Natural killer cell treated with Interleukin-12 subunit alpha and Interleukin-12 subunit beta and Interleukin-15 and Interleukin-18, amount 100 ng/mL, for 72 hours (primary cell): ENCODE results near the gene PLA2G4A. TPM values are rescaled to one million over a fixed set of nuclear protein-coding genes. Genes with fewer than 3 reads are reported as not detected.

Source experiments
- ATAC-seq, 2 donors: fragments of 150-1000 bp; cut with Tn5 transposase in 1 of 2; sonication (Bioruptor Pico), chemical (Tn5 transposase) in 1 of 2; 2 replicates each; pipeline ENCODE4 v1.10.0; 2021
- DNase-seq: peaks from one replicate; pipeline ENCODE4 v3.0.0; 2022; ENCODE audit warnings: low spot score
- H3K27ac Mint-ChIP-seq, 2 donors: 1 replicate in 1 of 2; 2 replicates in 1 of 2; pipeline ENCODE4 v1.8.0; 2022; ENCODE audit warnings: mixed read lengths in 2 of 2, mild to moderate bottlenecking in 1 of 2, moderate library complexity in 1 of 2
- H3K27me3 Mint-ChIP-seq, 2 donors: 1 replicate in 1 of 2; 2 replicates in 1 of 2; pipeline ENCODE4 v1.8.0; 2022; ENCODE audit warnings: mixed read lengths in 2 of 2
- H3K36me3 Mint-ChIP-seq: one replicate; pipeline ENCODE4 v1.8.0; 2022; ENCODE audit warnings: mixed read lengths
- H3K4me1 Mint-ChIP-seq, 2 donors: 1 replicate in 1 of 2; 2 replicates in 1 of 2; pipeline ENCODE4 v1.8.0; 2022; ENCODE audit warnings: low read depth in 2 of 2, mixed read lengths in 2 of 2, mild to moderate bottlenecking in 1 of 2
- H3K4me3 Mint-ChIP-seq: one replicate; pipeline ENCODE4 v1.8.0; 2022; ENCODE audit warnings: mixed read lengths
- H3K9me3 Mint-ChIP-seq: 2 replicates; pipeline ENCODE4 v1.8.0; 2022; ENCODE audit warnings: mixed read lengths
- total RNA-seq, 2 donors: library from RNA; stranded (reverse); gene quantifications; one replicate each; pipeline ENCODE4 v1.2.3, GENCODE V29; 2022

Gene PLA2G4A
- total RNA-seq, 2 donors from 2014 or later: 0.45 to 1.2 TPM

GRCh38 chr1:186871784-186872183 lies 43.0 kb downstream of the PLA2G4A start:
- no peaks in the 10 kb centered on the region for H3K36me3 Mint-ChIP-seq
- peaks cover 6% of the 10 kb centered on the region for H3K9me3 Mint-ChIP-seq
- ATAC-seq: no peak
- no peaks in the 10 kb centered on the region for H3K27me3 Mint-ChIP-seq
- no peak for DNase-seq
- no peak overlapping the region for H3K4me3 Mint-ChIP-seq
- no peaks in the 10 kb centered on the region for H3K4me1 Mint-ChIP-seq
- no peak overlapping the region for H3K27ac Mint-ChIP-seq

DNA sequence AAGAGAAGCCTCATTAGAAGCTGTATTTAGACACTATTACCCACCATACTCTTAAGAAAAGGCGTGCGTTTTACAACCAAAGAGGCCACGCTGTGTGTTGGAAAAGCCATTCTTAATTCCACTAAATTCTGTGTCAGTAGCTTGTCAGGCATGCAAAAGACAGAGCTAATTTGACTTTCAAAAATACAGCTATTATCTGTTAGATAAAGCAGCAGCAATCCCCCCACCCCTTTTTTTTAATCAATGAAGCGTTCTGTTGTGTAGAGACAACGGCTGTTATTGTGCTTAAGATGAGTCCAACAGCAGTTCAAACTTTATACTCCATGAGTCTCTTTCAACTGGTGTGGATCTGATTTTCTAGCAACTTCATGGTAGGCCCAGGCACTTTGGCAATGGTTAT lies 43.5 kb downstream of the PLA2G4A start:
- no peak overlapping the region for H3K4me3 Mint-ChIP-seq
- DNase-seq (no peak), ATAC-seq (no peak)
- peaks cover 6% of the 10 kb centered on the region for H3K9me3 Mint-ChIP-seq
- H3K36me3 Mint-ChIP-seq: no peaks in the 10 kb centered on the region
- H3K27ac Mint-ChIP-seq: no peak overlapping the region
- no peaks in the 10 kb centered on the region for H3K4me1 Mint-ChIP-seq
- H3K27me3 Mint-ChIP-seq: no peaks in the 10 kb centered on the region

- H3K27me3 Mint-ChIP-seq: no peaks in the 10 kb centered on the region
- H3K36me3 Mint-ChIP-seq: no peaks in the 10 kb centered on the region
- DNase-seq: no peak
- no peak overlapping the region for H3K27ac Mint-ChIP-seq
- H3K4me3 Mint-ChIP-seq: no peak overlapping the region
- H3K4me1 Mint-ChIP-seq: no peaks in the 10 kb centered on the region
- peaks cover 6% of the 10 kb centered on the region for H3K9me3 Mint-ChIP-seq
- no peak for ATAC-seq
These were observed 44.9 kb downstream of the PLA2G4A start for GRCh38 chr1:186873687-186874086.

- Mint-ChIP-seq H3K4me1 (no peaks in the 10 kb centered on the region), H3K9me3 (peaks cover 3% of the 10 kb centered on the region), H3K27me3 (no peaks in the 10 kb centered on the region), H3K36me3 (no peaks in the 10 kb centered on the region), H3K4me3 (no peak overlapping the region), H3K27ac (no peak overlapping the region)
- no peak for DNase-seq
- ATAC-seq: no peak
These were observed 47.4 kb downstream of the PLA2G4A start for GRCh38 chr1:186875896-186876835.

GRCh38 chr1:186878356-186878755 lies 49.6 kb downstream of the PLA2G4A start:
- no peaks in the 10 kb centered on the region for H3K4me1 Mint-ChIP-seq
- no peak for ATAC-seq
- H3K4me3 Mint-ChIP-seq: no peak overlapping the region
- no peaks in the 10 kb centered on the region for H3K27me3 Mint-ChIP-seq
- H3K9me3 Mint-ChIP-seq: peaks cover under 1% of the 10 kb centered on the region
- H3K36me3 Mint-ChIP-seq: peaks cover under 1% of the 10 kb centered on the region
- no peak for DNase-seq
- no peak overlapping the region for H3K27ac Mint-ChIP-seq

DNA sequence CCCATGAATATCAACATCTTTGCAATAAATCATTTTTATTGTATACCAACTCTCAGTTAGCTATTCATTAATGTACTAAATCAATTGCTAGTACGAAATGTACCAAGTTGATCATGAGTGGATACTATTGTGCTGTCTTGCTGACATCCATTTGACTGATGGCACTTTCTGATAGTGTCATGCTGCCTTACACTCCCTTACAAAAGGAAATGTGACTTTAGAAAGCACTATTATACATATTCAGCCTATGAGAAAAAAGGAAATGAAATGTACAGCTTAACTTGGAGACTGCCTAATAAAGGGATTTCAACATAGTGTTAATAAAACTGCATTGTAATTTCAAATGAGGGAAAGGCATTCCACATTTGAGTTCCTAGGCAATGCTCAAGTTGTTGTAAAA lies 52.2 kb downstream of the PLA2G4A start:
- peaks cover 7% of the 10 kb centered on the region for H3K9me3 Mint-ChIP-seq
- H3K27ac Mint-ChIP-seq: no peak overlapping the region
- H3K4me1 Mint-ChIP-seq: no peaks in the 10 kb centered on the region
- H3K4me3 Mint-ChIP-seq: no peak overlapping the region
- ATAC-seq (no peak), DNase-seq (no peak)
- peaks cover 10% of the 10 kb centered on the region for H3K36me3 Mint-ChIP-seq
- no peaks in the 10 kb centered on the region for H3K27me3 Mint-ChIP-seq

DNA sequence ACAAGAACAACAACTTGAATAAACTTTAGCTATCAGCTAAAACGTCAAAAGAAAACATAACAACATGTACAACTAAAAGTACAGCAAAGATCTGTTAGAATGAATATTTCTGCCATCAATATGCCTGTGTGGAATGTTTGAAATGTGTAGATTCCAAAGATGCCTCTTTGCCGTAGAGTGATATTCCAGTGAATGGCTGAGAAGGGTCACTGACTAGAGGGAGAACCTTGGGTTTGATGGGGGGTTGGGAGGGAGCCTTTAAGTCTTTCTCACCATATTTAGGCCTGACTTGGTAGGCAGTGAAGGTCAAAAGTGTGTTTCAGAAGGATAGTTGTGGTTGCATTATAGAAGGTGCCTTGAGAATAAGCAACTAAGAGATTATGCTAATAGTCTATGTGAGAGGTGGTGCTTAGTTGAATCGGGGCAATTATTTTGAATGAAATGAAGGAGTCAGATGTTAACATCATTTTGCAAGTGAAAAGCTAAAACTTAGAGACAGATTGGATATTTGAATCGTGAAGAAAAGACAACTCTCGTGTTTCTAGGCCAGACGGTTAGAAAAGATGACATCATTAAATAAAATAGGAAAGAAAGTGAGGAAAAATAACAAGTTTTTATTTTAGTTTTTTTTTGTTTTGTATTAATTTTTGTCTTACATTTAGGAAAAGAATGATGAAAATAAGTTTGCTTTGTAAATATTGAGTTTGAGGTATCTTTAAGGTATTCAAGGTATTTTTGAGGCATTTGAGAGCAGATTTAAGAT lies 53.8 kb downstream of the PLA2G4A start:
- Mint-ChIP-seq H3K4me3 (no peak overlapping the region), H3K27me3 (no peaks in the 10 kb centered on the region)
- DNase-seq: no peak

GRCh38 chr1:186884251-186884650 lies 55.5 kb downstream of the PLA2G4A start:
- DNase-seq (no peak), ATAC-seq (no peak)
- H3K36me3 Mint-ChIP-seq: peaks cover 10% of the 10 kb centered on the region
- H3K27me3 Mint-ChIP-seq: no peaks in the 10 kb centered on the region
- H3K4me1 Mint-ChIP-seq: no peaks in the 10 kb centered on the region
- no peak overlapping the region for H3K27ac Mint-ChIP-seq
- H3K9me3 Mint-ChIP-seq: peaks cover 10% of the 10 kb centered on the region
- H3K4me3 Mint-ChIP-seq: no peak overlapping the region

More for the DNA sequence above, 53.8 kb downstream of the PLA2G4A start:
- H3K27ac Mint-ChIP-seq: no peak overlapping the region
- H3K9me3 Mint-ChIP-seq: peaks cover 7% of the 10 kb centered on the region
- H3K36me3 Mint-ChIP-seq: peaks cover 10% of the 10 kb centered on the region
- no peak for ATAC-seq
- no peaks in the 10 kb centered on the region for H3K4me1 Mint-ChIP-seq

DNA sequence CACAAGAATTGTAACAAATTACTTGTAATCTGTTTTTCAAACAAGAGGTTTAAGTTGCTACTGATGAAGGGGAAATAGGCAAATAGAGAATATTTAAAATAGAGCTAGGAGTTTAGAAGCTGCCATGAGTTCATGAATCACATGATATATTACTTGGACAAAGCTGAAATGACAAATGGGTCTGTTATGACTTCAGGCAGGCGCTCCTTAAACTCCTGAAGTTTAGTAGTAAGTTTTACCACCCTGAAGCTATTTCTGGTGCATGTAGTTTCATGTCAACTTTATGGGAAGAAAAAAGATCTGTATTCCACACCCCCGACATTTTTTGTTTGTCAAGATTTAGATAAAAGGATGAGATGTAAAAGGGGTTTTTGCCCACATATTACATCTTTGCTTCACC lies 58.5 kb downstream of the PLA2G4A start:
- Mint-ChIP-seq H3K27me3 (no peaks in the 10 kb centered on the region), H3K27ac (no peak overlapping the region), H3K9me3 (peaks cover 15% of the 10 kb centered on the region), H3K4me1 (no peaks in the 10 kb centered on the region), H3K4me3 (no peak overlapping the region), H3K36me3 (peaks cover 10% of the 10 kb centered on the region)
- ATAC-seq (no peak), DNase-seq (no peak)

GRCh38 chr1:186888367-186888766 lies 59.6 kb downstream of the PLA2G4A start:
- no peak for ATAC-seq

GRCh38 chr1:186892936-186893335 lies 64.2 kb downstream of the PLA2G4A start:
- ATAC-seq (no peak), DNase-seq (no peak)
- no peaks in the 10 kb centered on the region for H3K36me3 Mint-ChIP-seq
- H3K27ac Mint-ChIP-seq: no peak overlapping the region
- H3K4me1 Mint-ChIP-seq: no peaks in the 10 kb centered on the region
- H3K4me3 Mint-ChIP-seq: no peak overlapping the region
- peaks cover 8% of the 10 kb centered on the region for H3K9me3 Mint-ChIP-seq
- no peaks in the 10 kb centered on the region for H3K27me3 Mint-ChIP-seq

More at GRCh38 chr1:186888367-186888766, 59.6 kb downstream of the PLA2G4A start:
- Mint-ChIP-seq H3K4me3 (no peak overlapping the region), H3K4me1 (no peaks in the 10 kb centered on the region), H3K9me3 (peaks cover 14% of the 10 kb centered on the region), H3K27me3 (no peaks in the 10 kb centered on the region), H3K36me3 (peaks cover 9% of the 10 kb centered on the region), H3K27ac (no peak overlapping the region)
- no peak for DNase-seq

DNA sequence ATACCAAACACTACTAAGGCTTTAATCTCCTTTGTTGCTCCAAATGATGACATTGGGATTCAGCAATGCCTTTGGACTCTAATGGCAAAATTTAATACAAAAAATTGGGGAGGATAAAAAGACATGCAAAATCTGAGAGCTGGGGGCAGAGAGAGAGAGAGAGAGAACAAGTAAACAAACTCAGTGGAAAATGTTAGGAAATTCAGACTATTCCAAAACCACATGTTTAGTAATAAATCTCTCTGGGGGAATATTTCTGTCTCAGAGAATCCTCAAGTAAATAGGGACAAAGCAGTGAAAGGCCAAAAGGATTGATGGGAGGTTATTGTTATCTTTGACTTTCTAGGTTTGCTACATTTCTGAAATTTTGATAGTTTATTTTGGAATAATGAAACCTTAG lies 65.7 kb downstream of the PLA2G4A start:
- no peak for ATAC-seq
- H3K4me1 Mint-ChIP-seq: no peaks in the 10 kb centered on the region

GRCh38 chr1:186896211-186896610 lies 67.5 kb downstream of the PLA2G4A start:
- Mint-ChIP-seq H3K27ac (no peak overlapping the region), H3K9me3 (peaks cover 6% of the 10 kb centered on the region), H3K4me1 (no peaks in the 10 kb centered on the region), H3K4me3 (no peak overlapping the region), H3K27me3 (no peaks in the 10 kb centered on the region), H3K36me3 (no peaks in the 10 kb centered on the region)
- DNase-seq (no peak), ATAC-seq (no peak)

More for the DNA sequence above, 65.7 kb downstream of the PLA2G4A start:
- no peaks in the 10 kb centered on the region for H3K36me3 Mint-ChIP-seq
- H3K9me3 Mint-ChIP-seq: peaks cover 7% of the 10 kb centered on the region
- DNase-seq: no peak
- no peaks in the 10 kb centered on the region for H3K27me3 Mint-ChIP-seq
- no peak overlapping the region for H3K4me3 Mint-ChIP-seq
- no peak overlapping the region for H3K27ac Mint-ChIP-seq

DNA sequence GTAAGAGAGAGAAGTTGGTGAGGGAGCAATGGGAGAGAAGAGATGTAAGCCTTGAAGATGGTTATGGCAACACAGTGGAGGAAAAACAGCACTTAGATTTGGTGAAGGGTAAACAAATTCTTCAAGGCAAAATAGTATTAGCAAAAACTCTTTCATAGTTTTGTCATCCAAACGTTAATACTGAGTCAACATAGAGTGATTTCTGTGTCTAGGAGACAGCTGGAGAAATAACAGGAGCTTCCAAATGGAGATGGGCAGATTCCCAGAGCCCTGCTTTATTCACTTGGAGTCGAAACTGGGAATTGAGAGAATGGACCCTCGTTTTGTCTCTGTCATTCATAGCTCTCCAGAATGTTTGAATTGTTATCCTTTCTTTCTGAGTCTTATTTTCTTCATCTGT lies 68.3 kb downstream of the PLA2G4A start:
- no peak for DNase-seq

More for the DNA sequence above, 68.3 kb downstream of the PLA2G4A start:
- Mint-ChIP-seq H3K9me3 (peaks cover 3% of the 10 kb centered on the region), H3K27ac (no peak overlapping the region), H3K36me3 (no peaks in the 10 kb centered on the region), H3K4me3 (no peak overlapping the region), H3K27me3 (no peaks in the 10 kb centered on the region), H3K4me1 (no peaks in the 10 kb centered on the region)
- no peak for ATAC-seq
